CD4-positive, alpha-beta T cell treated with Interleukin-15 for 4 hours (primary cell): ENCODE results near the gene GNB1.
"Not testable (repeated sequence)": the region's sequence is repeated elsewhere in the genome, so short reads cannot be mapped to it uniquely, and the experiment has no call there.

Experiments
- DNase-seq: peaks from one replicate; pipeline ENCODE4 v3.0.0-alpha.2; 2020; ENCODE audit warnings: low spot score

GNB1 gene

GRCh38 chr1:1760715-1761114 lies 130.2 kb downstream of the GNB1 start:
- DNase-seq = no peak

GRCh38 chr1:1760345-1760650 lies 130.6 kb downstream of the GNB1 start:
- DNase-seq = no peak

- DNase-seq = no peak
Measured at GRCh38 chr1:1759456-1760344, 131.2 kb downstream of the GNB1 start.

GRCh38 chr1:1758692-1759455 lies 132.0 kb downstream of the GNB1 start:
- DNase-seq = no peak

- DNase-seq = no peak
Measured at GRCh38 chr1:1758059-1758621, 132.7 kb downstream of the GNB1 start.

GRCh38 chr1:1757422-1758058 lies 133.3 kb downstream of the GNB1 start:
- no peak for DNase-seq

- DNase-seq = no peak
Measured at GRCh38 chr1:1756661-1757421, 134.0 kb downstream of the GNB1 start.

GRCh38 chr1:1755852-1756251 lies 135.0 kb downstream of the GNB1 start:
- DNase-seq = no peak

- DNase-seq = no peak
Measured at GRCh38 chr1:1755426-1755825, 135.5 kb downstream of the GNB1 start.

- no peak for DNase-seq
Measured at GRCh38 chr1:1754051-1754815, 136.7 kb downstream of the GNB1 start.

GRCh38 chr1:1753607-1754005 lies 137.3 kb downstream of the GNB1 start:
- DNase-seq = no peak

GRCh38 chr1:1752636-1753606 lies 138.0 kb downstream of the GNB1 start:
- DNase-seq = no peak

GRCh38 chr1:1752190-1752589 lies 138.7 kb downstream of the GNB1 start:
- no peak for DNase-seq

- not testable (repeated sequence) for DNase-seq
Measured at GRCh38 chr1:1749941-1750340, 140.9 kb downstream of the GNB1 start.

GRCh38 chr1:1748686-1749321 lies 142.1 kb downstream of the GNB1 start:
- no peak for DNase-seq

- not testable (repeated sequence) for DNase-seq
Measured at GRCh38 chr1:1746566-1746909, 144.3 kb downstream of the GNB1 start.

GRCh38 chr1:1745651-1746565 lies 145.0 kb downstream of the GNB1 start:
- peak; percentile 75 for DNase-seq

GRCh38 chr1:1742529-1742928 lies 148.4 kb downstream of the GNB1 start:
- DNase-seq = not testable (repeated sequence)
